ENCODE measurements around the gene RRM1.

GRCh38 chr11:4146070-4146771, 51.6 kb downstream of the RRM1 start:
- TF ChIP-seq, protein P1, sequence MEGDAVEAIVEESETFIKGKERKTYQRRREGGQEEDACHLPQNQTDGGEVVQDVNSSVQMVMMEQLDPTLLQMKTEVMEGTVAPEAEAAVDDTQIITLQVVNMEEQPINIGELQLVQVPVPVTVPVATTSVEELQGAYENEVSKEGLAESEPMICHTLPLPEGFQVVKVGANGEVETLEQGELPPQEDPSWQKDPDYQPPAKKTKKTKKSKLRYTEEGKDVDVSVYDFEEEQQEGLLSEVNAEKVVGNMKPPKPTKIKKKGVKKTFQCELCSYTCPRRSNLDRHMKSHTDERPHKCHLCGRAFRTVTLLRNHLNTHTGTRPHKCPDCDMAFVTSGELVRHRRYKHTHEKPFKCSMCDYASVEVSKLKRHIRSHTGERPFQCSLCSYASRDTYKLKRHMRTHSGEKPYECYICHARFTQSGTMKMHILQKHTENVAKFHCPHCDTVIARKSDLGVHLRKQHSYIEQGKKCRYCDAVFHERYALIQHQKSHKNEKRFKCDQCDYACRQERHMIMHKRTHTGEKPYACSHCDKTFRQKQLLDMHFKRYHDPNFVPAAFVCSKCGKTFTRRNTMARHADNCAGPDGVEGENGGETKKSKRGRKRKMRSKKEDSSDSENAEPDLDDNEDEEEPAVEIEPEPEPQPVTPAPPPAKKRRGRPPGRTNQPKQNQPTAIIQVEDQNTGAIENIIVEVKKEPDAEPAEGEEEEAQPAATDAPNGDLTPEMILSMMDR (conservative IDR thresholded peaks at IDR 0.05) = no peak
- TF ChIP-seq EZH2 (IDR thresholded peaks at IDR 0.05; ENCODE audit: low read depth) = no peak
